Choroid plexus epithelial cell (primary cell): ENCODE measurements around the gene CCDC175.

ENCODE experiments used
- DNase-seq: peaks from one replicate; pipeline ENCODE4 v3.0.0-alpha.2; 2010; ENCODE audit warnings: low read depth
- H3K4me3 ChIP-seq: 2 replicates; pipeline ENCODE4 v1.5.1; 2011; ENCODE audit warnings: low read depth, mild to moderate bottlenecking, control low read depth, low read length, moderate library complexity
- TF ChIP-seq, protein P1 (sequence below): conservative IDR thresholded peaks from 2 replicates; pipeline ENCODE4 v1.5.1; 2011; ENCODE audit warnings: low read depth, mild to moderate bottlenecking, control low read depth, inconsistent platforms, low read length, moderate library complexity

CCDC175 gene

DNA sequence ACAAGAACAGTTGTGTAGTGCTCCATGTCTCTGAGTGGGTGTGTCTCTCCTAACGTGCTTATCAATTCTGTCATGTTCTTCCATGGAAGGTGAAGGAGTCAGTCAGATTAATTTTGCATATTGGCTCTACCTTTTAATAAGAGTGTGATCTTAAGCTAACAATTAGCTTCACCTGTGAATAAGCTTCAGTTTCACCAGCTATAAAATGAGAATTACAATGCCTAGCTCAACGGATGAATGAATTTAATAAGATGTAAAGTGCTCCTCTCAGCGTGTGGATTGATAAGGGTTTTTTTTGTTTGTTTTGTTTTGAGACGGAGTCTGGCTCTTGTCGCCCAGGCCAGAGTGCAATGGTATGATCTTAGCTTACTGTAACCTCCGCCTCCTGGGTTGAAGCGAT lies 32.7 kb downstream of the CCDC175 start:
- TF ChIP-seq, protein P1, sequence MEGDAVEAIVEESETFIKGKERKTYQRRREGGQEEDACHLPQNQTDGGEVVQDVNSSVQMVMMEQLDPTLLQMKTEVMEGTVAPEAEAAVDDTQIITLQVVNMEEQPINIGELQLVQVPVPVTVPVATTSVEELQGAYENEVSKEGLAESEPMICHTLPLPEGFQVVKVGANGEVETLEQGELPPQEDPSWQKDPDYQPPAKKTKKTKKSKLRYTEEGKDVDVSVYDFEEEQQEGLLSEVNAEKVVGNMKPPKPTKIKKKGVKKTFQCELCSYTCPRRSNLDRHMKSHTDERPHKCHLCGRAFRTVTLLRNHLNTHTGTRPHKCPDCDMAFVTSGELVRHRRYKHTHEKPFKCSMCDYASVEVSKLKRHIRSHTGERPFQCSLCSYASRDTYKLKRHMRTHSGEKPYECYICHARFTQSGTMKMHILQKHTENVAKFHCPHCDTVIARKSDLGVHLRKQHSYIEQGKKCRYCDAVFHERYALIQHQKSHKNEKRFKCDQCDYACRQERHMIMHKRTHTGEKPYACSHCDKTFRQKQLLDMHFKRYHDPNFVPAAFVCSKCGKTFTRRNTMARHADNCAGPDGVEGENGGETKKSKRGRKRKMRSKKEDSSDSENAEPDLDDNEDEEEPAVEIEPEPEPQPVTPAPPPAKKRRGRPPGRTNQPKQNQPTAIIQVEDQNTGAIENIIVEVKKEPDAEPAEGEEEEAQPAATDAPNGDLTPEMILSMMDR, result no peak
- no peak for DNase-seq
- no peak overlapping the region for H3K4me3 ChIP-seq

DNA sequence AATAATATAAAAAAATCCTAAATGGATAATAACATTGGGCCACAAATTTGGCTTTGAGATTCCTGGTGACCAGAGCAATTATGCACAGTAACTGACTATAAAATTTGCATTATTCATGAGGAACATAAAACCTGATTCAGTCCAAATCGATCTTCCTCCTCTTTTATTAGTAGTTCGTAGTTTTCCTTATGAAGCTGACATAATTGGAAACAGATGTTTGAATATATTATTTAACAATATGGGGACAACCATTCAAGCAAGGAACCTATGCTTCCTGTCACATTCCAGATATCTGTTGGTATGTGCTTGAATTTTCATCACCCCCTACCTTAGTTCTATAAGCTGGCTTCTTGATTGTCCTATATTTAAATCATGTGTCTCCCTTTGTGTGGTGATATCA lies 34.9 kb downstream of the CCDC175 start:
- TF ChIP-seq, protein P1, result no peak
- H3K4me3 ChIP-seq, result no peak overlapping the region
- DNase-seq, result no peak

DNA sequence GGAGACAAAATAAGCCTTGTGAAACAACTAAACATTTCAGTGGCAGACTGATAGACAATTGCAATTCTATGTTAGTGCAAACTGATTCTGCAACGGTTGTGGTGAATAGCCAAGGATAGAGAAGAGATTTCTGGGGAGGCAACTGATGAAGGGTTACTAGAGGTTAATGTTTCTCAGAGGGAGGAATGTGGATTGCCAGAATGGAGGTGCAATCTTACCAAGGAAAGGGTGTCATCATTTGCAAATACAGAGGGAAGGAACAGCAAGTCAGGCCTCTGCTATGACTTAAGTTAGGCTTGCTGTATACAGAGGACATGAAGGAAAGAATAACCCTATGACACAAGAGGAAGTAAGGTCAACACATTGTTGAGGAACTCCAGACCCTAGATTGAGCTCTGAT lies 35.8 kb downstream of the CCDC175 start:
- no peak for DNase-seq
- TF ChIP-seq, protein P1, result no peak
- no peak overlapping the region for H3K4me3 ChIP-seq

DNA sequence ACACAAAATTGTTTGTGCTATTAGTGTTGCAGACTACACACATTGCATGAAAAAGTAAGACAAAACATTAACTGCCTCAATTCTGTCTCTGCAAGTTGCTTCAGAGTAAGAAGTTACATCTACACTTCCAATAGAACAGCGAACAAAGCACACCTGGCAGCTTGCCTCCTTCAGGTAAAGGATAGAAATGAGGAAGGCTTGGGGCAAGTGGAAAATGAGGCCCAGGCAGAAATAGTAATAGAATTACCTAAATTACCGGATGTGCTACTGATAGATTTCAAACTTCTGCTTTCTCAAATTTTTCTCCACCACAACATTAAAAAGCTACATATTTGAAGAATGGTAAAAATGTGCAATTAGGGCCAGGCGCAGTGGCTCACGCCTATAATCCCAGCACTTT lies 37.7 kb downstream of the CCDC175 start:
- TF ChIP-seq, protein P1, result no peak
- no peak for DNase-seq
- no peak overlapping the region for H3K4me3 ChIP-seq

DNA sequence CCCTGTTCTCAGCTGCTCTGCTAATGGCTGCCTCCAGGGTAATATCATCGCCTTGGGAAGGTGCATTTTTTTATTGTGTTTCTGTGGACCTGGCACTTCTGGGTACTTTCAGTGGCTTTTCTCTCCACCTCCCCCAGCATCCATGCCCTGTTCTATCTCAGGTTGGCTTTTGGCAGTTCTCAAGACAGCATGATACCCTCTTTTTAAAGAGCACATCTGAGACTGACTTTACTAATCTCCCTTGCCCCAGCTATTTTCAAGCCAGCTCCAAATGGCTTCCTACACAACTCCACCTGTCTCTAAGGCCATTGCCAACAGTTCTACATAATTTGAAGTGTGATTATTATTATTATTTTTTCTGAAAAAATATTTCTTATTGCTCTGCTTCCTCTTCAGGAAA lies 39.1 kb downstream of the CCDC175 start:
- TF ChIP-seq, protein P1, result no peak
- no peak overlapping the region for H3K4me3 ChIP-seq
- no peak for DNase-seq

DNA sequence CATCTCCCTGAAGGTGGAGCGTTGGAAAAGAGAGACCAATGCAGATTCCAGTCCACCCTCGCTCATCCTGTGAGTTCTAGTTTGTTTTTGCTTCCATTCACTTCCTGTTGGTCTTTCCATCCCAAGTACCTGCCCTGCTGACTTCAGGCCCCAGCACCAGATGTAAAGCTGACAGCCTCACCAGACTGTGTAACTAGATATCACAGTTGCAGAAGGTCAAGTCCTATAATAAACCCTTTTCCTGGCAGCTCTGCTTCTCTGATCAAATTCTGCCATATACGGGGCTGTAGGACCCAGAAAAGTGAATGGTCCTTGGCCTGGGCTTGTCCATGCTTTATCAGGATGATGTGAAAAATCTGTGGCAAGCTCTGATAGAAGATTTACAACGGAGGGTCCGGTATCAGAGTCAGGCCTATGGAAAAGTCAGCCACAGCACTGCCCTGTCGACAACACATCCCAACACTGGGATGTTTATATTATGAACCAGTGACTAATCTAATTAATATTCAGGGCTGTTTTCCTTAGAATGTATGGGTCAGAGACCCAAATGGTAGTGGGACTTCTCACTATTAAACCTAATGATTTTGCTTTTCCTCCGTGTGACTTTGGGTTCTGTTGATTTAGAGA lies 42.1 kb downstream of the CCDC175 start:
- TF ChIP-seq, protein P1, result no peak
- no peak overlapping the region for H3K4me3 ChIP-seq
- DNase-seq, result peak; percentile 50

DNA sequence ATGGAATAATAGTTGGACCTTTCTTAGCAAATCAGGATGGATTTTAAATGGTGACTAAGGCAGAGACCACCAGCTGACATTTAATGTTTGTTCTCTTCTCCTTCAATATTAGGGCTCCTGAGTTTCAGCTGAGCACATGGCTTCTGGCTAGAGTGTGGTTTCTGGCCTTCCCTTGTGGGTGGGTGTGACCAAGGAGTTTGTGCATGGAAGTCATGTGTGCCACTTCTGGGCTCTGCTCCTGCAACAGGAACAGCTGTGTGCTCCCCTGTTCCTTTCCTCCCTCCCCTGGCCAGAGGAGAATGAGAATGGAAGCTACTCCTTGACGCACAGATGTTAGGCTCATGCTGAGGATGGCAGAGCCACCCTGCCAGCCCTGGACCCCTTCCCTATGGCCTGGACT lies 44.2 kb downstream of the CCDC175 start:
- no peak overlapping the region for H3K4me3 ChIP-seq
- TF ChIP-seq, protein P1, result no peak
- no peak for DNase-seq
